Measurements from ENCODE around the gene DONSON. TPM values are rescaled to one million over a fixed set of nuclear protein-coding genes. Genes with fewer than 3 reads are reported as not detected.

DONSON gene
- total and polyA plus RNA-seq, 2 of the 13 experiments (the other 11 are each of a cell fraction or from before 2014, with no cell fraction given): 35.4 to 63.6 TPM

DNA sequence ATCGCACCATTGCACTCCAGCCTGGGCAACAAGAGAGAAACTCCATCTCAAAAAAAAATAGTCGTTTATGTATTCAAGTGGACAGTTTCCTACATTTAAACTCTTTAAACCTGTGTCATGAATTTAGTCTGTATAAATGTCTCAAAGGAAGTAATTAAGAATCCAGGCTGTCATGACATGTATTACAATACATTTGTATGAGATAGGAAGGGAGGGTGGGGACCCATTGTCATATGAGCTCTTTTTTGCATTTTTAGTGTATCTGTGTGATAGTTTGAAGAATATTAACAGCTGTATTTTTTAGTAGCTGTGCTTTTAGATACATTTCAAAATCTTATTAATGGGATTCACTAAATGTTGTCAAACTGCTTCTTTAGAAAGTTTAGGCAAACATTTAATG, 20.0 kb downstream of the DONSON start (continued):
- TF ChIP-seq SMC3 (IDR thresholded peaks at IDR 0.05; ENCODE audit: low read length): no peak
- no peak for TF ChIP-seq HMG20B (CRISPR knock-in tag; conservative IDR thresholded peaks at IDR 0.05)

DNA sequence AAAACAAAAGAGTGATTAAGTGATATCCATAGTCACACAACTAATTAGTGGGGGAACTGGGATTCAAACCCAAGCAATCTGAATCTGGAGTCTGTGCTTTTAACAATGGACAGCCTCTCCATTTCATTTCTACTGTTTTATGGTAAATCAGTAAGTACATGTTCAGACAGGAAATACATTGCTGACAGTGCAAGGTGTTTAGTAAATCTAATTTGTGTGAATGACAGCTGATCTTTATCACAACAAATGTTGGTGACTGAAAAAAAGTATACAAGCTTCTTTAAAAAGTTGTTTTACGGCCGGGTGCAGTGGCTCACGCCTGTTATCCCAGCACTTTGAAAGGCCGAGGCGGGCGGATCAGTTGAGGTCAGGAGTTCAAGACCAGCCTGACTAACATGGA, 20.6 kb downstream of the DONSON start:
- Histone ChIP-seq H3K9ac (ENCODE audit: insufficient read depth, low read depth, low read length) (no peak overlapping the region), H3K4me1 (ENCODE audit: insufficient read depth, low read length) (peaks cover 40% of the 10 kb centered on the region), H4K20me1 (ENCODE audit: insufficient read depth, low read length) (no peaks in the 10 kb centered on the region), H3K9me3 (ENCODE audit: low read length) (no peaks in the 10 kb centered on the region), H3K27ac (ENCODE audit: extremely low read length, insufficient read depth, low read length) (no peak overlapping the region), H3K79me2 (ENCODE audit: insufficient read depth, low read length) (peaks cover 3% of the 10 kb centered on the region), H2AFZ (ENCODE audit: low read length) (no peak overlapping the region), H3K4me3 (replicated peaks in 1 of 3; ENCODE audit: insufficient read depth in 1 of 3, low read depth in 2 of 3, low read length in 3 of 3) (no peak overlapping the region), H3K27me3 (ENCODE audit: control insufficient read depth in 1 of 2, insufficient read depth in 2 of 2, low read length in 2 of 2) (no peaks in the 10 kb centered on the region), H3K4me2 (ENCODE audit: low read depth, low read length) (no peak overlapping the region), H3K36me3 (replicated peaks in 1 of 2; ENCODE audit: control insufficient read depth in 1 of 2, insufficient read depth in 2 of 2, low read length in 2 of 2) (peaks cover 7 to 30% of the 10 kb centered on the region in 2 experiments)
- in situ Hi-C loops (cut with HindIII; ENCODE audit: extremely low pct_ligation_motif_present, low pct_unique_long_range_greater_than_20kb): no loop called here
- ChIA-PET CTCF (ENCODE audit: low intra/inter-chr PET ratio, low total read pairs) (no interaction called here), POLR2A (interaction anchor here (1.2 to 1.3 kb wide), 2 partner anchors 17 to 21 kb away, joined by 3 to 6 read pairs; partner anchors contain the start of gene DONSON)
- no peak for FAIRE-seq
- ATAC-seq: no peak
- TF ChIP-seq CEBPG (CRISPR knock-in tag; IDR thresholded peaks at IDR 0.05) (no peak), ZSCAN29 (CRISPR knock-in tag; conservative IDR thresholded peaks at IDR 0.05) (no peak), ZMYM3 (CRISPR knock-in tag; IDR thresholded peaks at IDR 0.05) (no peak), CBFB (CRISPR knock-in tag; IDR thresholded peaks at IDR 0.05) (no peak), ZNF619 (CRISPR knock-in tag; IDR thresholded peaks at IDR 0.05) (no peak), MXD4 (CRISPR knock-in tag; IDR thresholded peaks at IDR 0.05) (no peak), NBN (conservative IDR thresholded peaks at IDR 0.05) (no peak), ZNF333 (CRISPR knock-in tag; IDR thresholded peaks at IDR 0.05; ENCODE audit: borderline replicate concordance) (no peak)
- no TSS peak for BruUV-seq (replicated peaks)
- 98% methylated on average over 6 of the region's 6 CpGs for WGBS (ENCODE audit: low lambda C conversion rate)
- intact Hi-C loops (cut with micrococcal nuclease; ENCODE audit: unreplicated experiment): no loop called here
- DNase-seq (ENCODE audit: low spot score): no peak

DNA sequence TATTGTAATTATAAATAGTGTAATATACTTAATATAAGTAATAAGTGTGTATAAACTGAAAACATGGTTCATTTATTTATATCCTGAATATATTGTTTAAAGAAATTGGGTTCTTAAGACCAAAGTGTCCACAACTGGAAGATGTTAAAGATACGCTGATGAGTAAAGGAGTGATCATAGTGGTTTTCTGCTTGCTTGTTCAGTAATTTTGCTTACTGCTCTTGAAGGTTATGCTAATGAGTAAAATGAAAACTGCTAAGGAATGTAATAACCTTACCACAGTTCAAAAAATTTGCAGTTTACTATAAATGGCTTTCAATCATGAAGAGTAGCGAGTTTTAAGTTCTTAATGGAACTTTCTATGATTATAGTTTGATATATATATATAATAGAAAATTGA, 22.0 kb downstream of the DONSON start:
- POLR2A ChIA-PET: no interaction called here
- Histone ChIP-seq H3K4me2 (ENCODE audit: low read depth, low read length) (no peak overlapping the region), H3K36me3 (replicated peaks in 1 of 2; ENCODE audit: control insufficient read depth in 1 of 2, insufficient read depth in 2 of 2, low read length in 2 of 2) (peaks cover 7 to 37% of the 10 kb centered on the region in 2 experiments), H3K4me1 (ENCODE audit: insufficient read depth, low read length) (peaks cover 27% of the 10 kb centered on the region), H3K9ac (ENCODE audit: insufficient read depth, low read depth, low read length) (no peak overlapping the region), H2AFZ (ENCODE audit: low read length) (no peak overlapping the region), H3K27me3 (ENCODE audit: control insufficient read depth in 1 of 2, insufficient read depth in 2 of 2, low read length in 2 of 2) (no peaks in the 10 kb centered on the region; a peak in 1 of 5 replicates), H3K27ac (ENCODE audit: extremely low read length, insufficient read depth, low read length) (no peak overlapping the region), H3K9me3 (ENCODE audit: low read length) (no peaks in the 10 kb centered on the region), H3K79me2 (ENCODE audit: insufficient read depth, low read length) (peaks cover 6% of the 10 kb centered on the region), H4K20me1 (ENCODE audit: insufficient read depth, low read length) (no peaks in the 10 kb centered on the region), H3K4me3 (replicated peaks in 1 of 3; ENCODE audit: insufficient read depth in 1 of 3, low read depth in 2 of 3, low read length in 3 of 3) (no peak overlapping the region)
- no TSS peak for BruUV-seq (replicated peaks)
- 97% methylated on average over 2 of the region's 2 CpGs for WGBS (ENCODE audit: low lambda C conversion rate)
- CTCF ChIA-PET (ENCODE audit: low intra/inter-chr PET ratio, low total read pairs): no interaction called here
- in situ Hi-C loops (cut with HindIII; ENCODE audit: extremely low pct_ligation_motif_present, low pct_unique_long_range_greater_than_20kb): no loop called here
- no peak for ATAC-seq
- no peak for DNase-seq (ENCODE audit: low spot score)
- no peak for FAIRE-seq
- intact Hi-C loops (cut with micrococcal nuclease; ENCODE audit: unreplicated experiment): no loop called here
- no peak for TF ChIP-seq ZNF224 (CRISPR knock-in tag; IDR thresholded peaks at IDR 0.05)
- no peak for TF ChIP-seq KLF13 (CRISPR knock-in tag; IDR thresholded peaks at IDR 0.05)
- no peak for TF ChIP-seq TP53 (CRISPR knock-in tag; conservative IDR thresholded peaks at IDR 0.05)
- TF ChIP-seq, protein P1, sequence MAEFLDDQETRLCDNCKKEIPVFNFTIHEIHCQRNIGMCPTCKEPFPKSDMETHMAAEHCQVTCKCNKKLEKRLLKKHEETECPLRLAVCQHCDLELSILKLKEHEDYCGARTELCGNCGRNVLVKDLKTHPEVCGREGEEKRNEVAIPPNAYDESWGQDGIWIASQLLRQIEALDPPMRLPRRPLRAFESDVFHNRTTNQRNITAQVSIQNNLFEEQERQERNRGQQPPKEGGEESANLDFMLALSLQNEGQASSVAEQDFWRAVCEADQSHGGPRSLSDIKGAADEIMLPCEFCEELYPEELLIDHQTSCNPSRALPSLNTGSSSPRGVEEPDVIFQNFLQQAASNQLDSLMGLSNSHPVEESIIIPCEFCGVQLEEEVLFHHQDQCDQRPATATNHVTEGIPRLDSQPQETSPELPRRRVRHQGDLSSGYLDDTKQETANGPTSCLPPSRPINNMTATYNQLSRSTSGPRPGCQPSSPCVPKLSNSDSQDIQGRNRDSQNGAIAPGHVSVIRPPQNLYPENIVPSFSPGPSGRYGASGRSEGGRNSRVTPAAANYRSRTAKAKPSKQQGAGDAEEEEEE (CRISPR knock-in tag; IDR thresholded peaks at IDR 0.05; ENCODE audit: borderline replicate concordance): no peak
- TF ChIP-seq ZNF326 (CRISPR knock-in tag; IDR thresholded peaks at IDR 0.05; ENCODE audit: borderline replicate concordance): no peak
- TF ChIP-seq, protein P2, sequence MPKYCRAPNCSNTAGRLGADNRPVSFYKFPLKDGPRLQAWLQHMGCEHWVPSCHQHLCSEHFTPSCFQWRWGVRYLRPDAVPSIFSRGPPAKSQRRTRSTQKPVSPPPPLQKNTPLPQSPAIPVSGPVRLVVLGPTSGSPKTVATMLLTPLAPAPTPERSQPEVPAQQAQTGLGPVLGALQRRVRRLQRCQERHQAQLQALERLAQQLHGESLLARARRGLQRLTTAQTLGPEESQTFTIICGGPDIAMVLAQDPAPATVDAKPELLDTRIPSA (CRISPR knock-in tag; IDR thresholded peaks at IDR 0.05; ENCODE audit: borderline replicate concordance): no peak
- TF ChIP-seq, protein P3, sequence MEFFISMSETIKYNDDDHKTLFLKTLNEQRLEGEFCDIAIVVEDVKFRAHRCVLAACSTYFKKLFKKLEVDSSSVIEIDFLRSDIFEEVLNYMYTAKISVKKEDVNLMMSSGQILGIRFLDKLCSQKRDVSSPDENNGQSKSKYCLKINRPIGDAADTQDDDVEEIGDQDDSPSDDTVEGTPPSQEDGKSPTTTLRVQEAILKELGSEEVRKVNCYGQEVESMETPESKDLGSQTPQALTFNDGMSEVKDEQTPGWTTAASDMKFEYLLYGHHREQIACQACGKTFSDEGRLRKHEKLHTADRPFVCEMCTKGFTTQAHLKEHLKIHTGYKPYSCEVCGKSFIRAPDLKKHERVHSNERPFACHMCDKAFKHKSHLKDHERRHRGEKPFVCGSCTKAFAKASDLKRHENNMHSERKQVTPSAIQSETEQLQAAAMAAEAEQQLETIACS (CRISPR knock-in tag; IDR thresholded peaks at IDR 0.05): no peak
